ENCODE results near the gene OR2A7.
"Not testable (repeated sequence)": the region's sequence is repeated elsewhere in the genome, so short reads cannot be mapped to it uniquely, and the experiment has no call there.

Gene OR2A7

GRCh38 chr7:144264692-144265091 lies at the start of gene OR2A7:
TSS of gene OR2A7 (minus strand) at chr7:144264792. CDS start at chr7:144259628, 5,164 bp downstream.
- DNase-seq = not testable (repeated sequence)

GRCh38 chr7:144311872-144312469 lies 47.4 kb upstream of the OR2A7 start, which contains the start of gene OR2A1:
TSS of gene OR2A1 (plus strand) at chr7:144312419. CDS start at chr7:144318125, 5,706 bp downstream.
- not testable (repeated sequence) for DNase-seq

GRCh38 chr7:144311218-144311617 lies 46.6 kb upstream of the OR2A7 start:
- not testable (repeated sequence) for DNase-seq

- not testable (repeated sequence) for DNase-seq
Observed at GRCh38 chr7:144309702-144310101, 45.1 kb upstream of the OR2A7 start.

- not testable (repeated sequence) for DNase-seq
Observed at GRCh38 chr7:144305156-144305555, 40.6 kb upstream of the OR2A7 start.

- not testable (repeated sequence) for DNase-seq
Observed at GRCh38 chr7:144303607-144304006, 39.0 kb upstream of the OR2A7 start.

- not testable (repeated sequence) for DNase-seq
Observed at GRCh38 chr7:144302578-144303303, 38.1 kb upstream of the OR2A7 start.

- DNase-seq = not testable (repeated sequence)
Observed at GRCh38 chr7:144293794-144294499, 29.4 kb upstream of the OR2A7 start.

- not testable (repeated sequence) for DNase-seq
Observed at GRCh38 chr7:144292384-144293161, 28.0 kb upstream of the OR2A7 start.

- DNase-seq = not testable (repeated sequence)
Observed at GRCh38 chr7:144291607-144292006, 27.0 kb upstream of the OR2A7 start.

GRCh38 chr7:144287171-144287784 lies 22.7 kb upstream of the OR2A7 start:
- not testable (repeated sequence) for DNase-seq

- DNase-seq = not testable (repeated sequence)
Observed at GRCh38 chr7:144283716-144284115, 19.1 kb upstream of the OR2A7 start.

- DNase-seq = not testable (repeated sequence)
Observed at GRCh38 chr7:144282490-144282889, 17.9 kb upstream of the OR2A7 start.

GRCh38 chr7:144281981-144282380 lies 17.4 kb upstream of the OR2A7 start:
- not testable (repeated sequence) for DNase-seq

- not testable (repeated sequence) for DNase-seq
Observed at GRCh38 chr7:144280010-144280409, 15.4 kb upstream of the OR2A7 start.

GRCh38 chr7:144275281-144275680 lies 10.7 kb upstream of the OR2A7 start:
- DNase-seq = not testable (repeated sequence)

- DNase-seq = not testable (repeated sequence)
Observed at GRCh38 chr7:144269188-144269587, 4.6 kb upstream of the OR2A7 start, which contains the start of gene CTAGE8. TSS of gene CTAGE8 (minus strand) at chr7:144269288. CDS start at chr7:144269250, 38 bp downstream.

- not testable (repeated sequence) for DNase-seq
Observed at GRCh38 chr7:144262128-144262527, 2.5 kb downstream of the OR2A7 start.

- not testable (repeated sequence) for DNase-seq
Observed at GRCh38 chr7:144259067-144259466, 5.5 kb downstream of the OR2A7 start.

GRCh38 chr7:144256112-144256511 lies 8.5 kb downstream of the OR2A7 start:
- no peak for DNase-seq

GRCh38 chr7:144255471-144255897 lies 9.1 kb downstream of the OR2A7 start:
- no peak for DNase-seq

GRCh38 chr7:144252307-144252706 lies 12.3 kb downstream of the OR2A7 start:
- DNase-seq = not testable (repeated sequence)

All from KG1 (cell line).